ENCODE data around the gene LCT.
"Not testable (repeated sequence)": the region's sequence is repeated elsewhere in the genome, so short reads cannot be mapped to it uniquely, and the experiment has no call there.

The LCT gene

GRCh38 chr2:135836596-135837270, at the start of gene LCT:
TSS of gene LCT (minus strand) at chr2:135837184. CDS start at chr2:135837169, 15 bp downstream.
- H3K36me3 ChIP-seq (ENCODE audit: insufficient read depth, low read depth, low read length), result peaks cover 20% of the 10 kb centered on the region
- H3K9me3 ChIP-seq (ENCODE audit: insufficient read depth, low read depth, low read length), result no peaks in the 10 kb centered on the region
- no peak within 1 kb of the TSS for H3K4me3 ChIP-seq (ENCODE audit: low read length)
- no peak within 1 kb of the TSS for H3K27ac ChIP-seq (ENCODE audit: low read length)
- H3K4me1 ChIP-seq (ENCODE audit: insufficient read depth, low read length), result no peaks in the 10 kb centered on the region
- no peak within 1 kb of the TSS for H3K9ac ChIP-seq (ENCODE audit: low read depth, low read length)
- no peaks in the 10 kb centered on the region for H3K27me3 ChIP-seq (ENCODE audit: insufficient read depth, low read length)

GRCh38 chr2:135885709-135886108, 48.7 kb upstream of the LCT start:
- Histone ChIP-seq H3K27me3 (ENCODE audit: insufficient read depth, low read length) (no peaks in the 10 kb centered on the region), H3K27ac (ENCODE audit: low read length) (no peak overlapping the region), H3K4me3 (ENCODE audit: low read length) (no peak overlapping the region), H3K9me3 (ENCODE audit: insufficient read depth, low read depth, low read length) (peaks cover 6% of the 10 kb centered on the region; the same call in 1 of the 2 replicates), H3K4me1 (ENCODE audit: insufficient read depth, low read length) (no peaks in the 10 kb centered on the region), H3K9ac (ENCODE audit: low read depth, low read length) (no peak overlapping the region), H3K36me3 (ENCODE audit: insufficient read depth, low read depth, low read length) (no peaks in the 10 kb centered on the region)

- H3K36me3 ChIP-seq (ENCODE audit: insufficient read depth, low read depth, low read length), result no peaks in the 10 kb centered on the region
- no peak overlapping the region for H3K9ac ChIP-seq (ENCODE audit: low read depth, low read length)
- H3K27ac ChIP-seq (ENCODE audit: low read length), result no peak overlapping the region
These were observed 45.4 kb upstream of the LCT start for GRCh38 chr2:135882415-135882814.

DNA sequence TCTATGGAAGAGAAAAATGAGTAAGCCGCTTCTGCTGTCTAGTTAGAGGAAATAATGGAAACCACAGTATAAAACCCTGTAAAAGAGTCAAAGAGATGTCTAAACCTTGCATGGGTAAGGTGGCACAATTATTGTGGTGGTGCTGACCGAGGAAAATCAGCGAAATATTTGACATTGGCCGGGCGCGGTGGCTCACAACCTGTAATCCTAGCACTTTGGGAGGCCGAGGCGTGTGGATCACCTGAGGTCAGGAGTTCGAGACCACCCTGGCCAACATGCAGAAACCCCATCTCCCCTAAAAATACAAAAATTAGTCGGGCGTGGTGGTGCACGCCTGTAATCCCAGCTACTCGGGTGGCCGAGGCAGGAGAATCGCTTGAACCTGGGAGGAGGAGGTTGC, 39.8 kb upstream of the LCT start:
- H3K27me3 ChIP-seq (ENCODE audit: insufficient read depth, low read length); H3K9me3 ChIP-seq (ENCODE audit: insufficient read depth, low read depth, low read length); H3K27ac ChIP-seq (ENCODE audit: low read length); H3K4me1 ChIP-seq (ENCODE audit: insufficient read depth, low read length): not testable (repeated sequence)
- H3K4me3 ChIP-seq (ENCODE audit: low read length), result peak overlapping the region; percentile 71
- peak overlapping the region; percentile 91; the same call in 1 of the 2 replicates for H3K9ac ChIP-seq (ENCODE audit: low read depth, low read length)
- peaks cover 24% of the 10 kb centered on the region for H3K36me3 ChIP-seq (ENCODE audit: insufficient read depth, low read depth, low read length)

More at GRCh38 chr2:135882415-135882814, 45.4 kb upstream of the LCT start:
- no peaks in the 10 kb centered on the region for H3K27me3 ChIP-seq (ENCODE audit: insufficient read depth, low read length)
- H3K9me3 ChIP-seq (ENCODE audit: insufficient read depth, low read depth, low read length), result no peaks in the 10 kb centered on the region
- no peak overlapping the region for H3K4me3 ChIP-seq (ENCODE audit: low read length)
- no peaks in the 10 kb centered on the region for H3K4me1 ChIP-seq (ENCODE audit: insufficient read depth, low read length)

- H3K27ac ChIP-seq (ENCODE audit: low read length), result no peak within 1 kb of the TSS
- H3K27me3 ChIP-seq (ENCODE audit: insufficient read depth, low read length), result no peaks in the 10 kb centered on the region
These were observed 39.2 kb upstream of the LCT start, which contains the start of gene MCM6 for GRCh38 chr2:135876066-135876711. TSS of gene MCM6 (minus strand) at chr2:135876443. CDS start at chr2:135876365, 78 bp downstream.

DNA sequence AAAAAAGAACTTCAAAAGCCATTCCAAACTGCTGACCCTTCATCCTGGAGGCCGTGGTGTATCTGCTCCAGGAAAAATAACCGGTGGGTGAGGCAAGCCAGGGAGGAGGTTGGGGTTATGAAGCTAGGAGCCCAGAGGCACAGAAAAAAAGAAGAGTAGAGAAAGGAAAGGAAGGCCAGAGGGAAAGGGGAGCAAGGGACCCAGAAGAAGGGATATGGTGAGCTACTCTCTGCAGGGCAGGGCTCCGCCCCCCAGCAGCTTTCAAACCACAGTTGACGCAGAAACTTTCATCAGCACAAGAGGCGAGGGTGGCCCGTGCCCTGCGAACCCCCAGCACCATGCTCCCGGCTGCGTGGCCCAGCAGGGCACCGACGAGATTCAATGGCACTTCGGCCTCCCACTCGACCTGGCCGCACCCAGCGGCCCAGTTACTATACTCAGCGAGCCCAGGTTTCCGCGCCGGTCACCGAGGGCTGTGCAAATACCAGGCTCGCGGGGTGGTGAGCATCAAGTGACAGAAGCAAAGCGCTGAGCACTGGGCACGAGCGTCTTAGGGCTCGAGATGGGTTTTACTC, 38.6 kb upstream of the LCT start:
- no peaks in the 10 kb centered on the region; the same call in 1 of the 2 replicates for H3K4me1 ChIP-seq (ENCODE audit: insufficient read depth, low read length)

More at GRCh38 chr2:135876066-135876711, 39.2 kb upstream of the LCT start, which contains the start of gene MCM6:
- Histone ChIP-seq H3K9ac (ENCODE audit: low read depth, low read length) (peak within 1 kb of the TSS; percentile 91), H3K4me1 (ENCODE audit: insufficient read depth, low read length) (no peaks in the 10 kb centered on the region; the same call in 1 of the 2 replicates), H3K4me3 (ENCODE audit: low read length) (peak within 1 kb of the TSS; percentile 71), H3K9me3 (ENCODE audit: insufficient read depth, low read depth, low read length) (no peaks in the 10 kb centered on the region), H3K36me3 (ENCODE audit: insufficient read depth, low read depth, low read length) (peaks cover 30% of the 10 kb centered on the region)

GRCh38 chr2:135874777-135875365, 37.9 kb upstream of the LCT start:
- Histone ChIP-seq H3K27me3 (ENCODE audit: insufficient read depth, low read length) (no peaks in the 10 kb centered on the region), H3K36me3 (ENCODE audit: insufficient read depth, low read depth, low read length) (peaks cover 43% of the 10 kb centered on the region), H3K9ac (ENCODE audit: low read depth, low read length) (peak overlapping the region; percentile 91; the same call in 1 of the 2 replicates), H3K27ac (ENCODE audit: low read length) (no peak overlapping the region), H3K4me1 (ENCODE audit: insufficient read depth, low read length) (no peaks in the 10 kb centered on the region; the same call in 1 of the 2 replicates), H3K4me3 (ENCODE audit: low read length) (peak overlapping the region; percentile 71), H3K9me3 (ENCODE audit: insufficient read depth, low read depth, low read length) (no peaks in the 10 kb centered on the region)

More for the DNA sequence above, 38.6 kb upstream of the LCT start:
- Histone ChIP-seq H3K9ac (ENCODE audit: low read depth, low read length) (peak overlapping the region; percentile 91), H3K27ac (ENCODE audit: low read length) (no peak overlapping the region), H3K36me3 (ENCODE audit: insufficient read depth, low read depth, low read length) (peaks cover 36% of the 10 kb centered on the region), H3K9me3 (ENCODE audit: insufficient read depth, low read depth, low read length) (no peaks in the 10 kb centered on the region), H3K4me3 (ENCODE audit: low read length) (peak overlapping the region; percentile 71), H3K27me3 (ENCODE audit: insufficient read depth, low read length) (no peaks in the 10 kb centered on the region)

- H3K27ac ChIP-seq (ENCODE audit: low read length), result no peak overlapping the region
- H3K36me3 ChIP-seq (ENCODE audit: insufficient read depth, low read depth, low read length), result peaks cover 86% of the 10 kb centered on the region
- no peak overlapping the region for H3K4me3 ChIP-seq (ENCODE audit: low read length)
- no peaks in the 10 kb centered on the region; the same call in 1 of the 2 replicates for H3K4me1 ChIP-seq (ENCODE audit: insufficient read depth, low read length)
- H3K9me3 ChIP-seq (ENCODE audit: insufficient read depth, low read depth, low read length), result no peaks in the 10 kb centered on the region
- no peak overlapping the region for H3K9ac ChIP-seq (ENCODE audit: low read depth, low read length)
- H3K27me3 ChIP-seq (ENCODE audit: insufficient read depth, low read length), result no peaks in the 10 kb centered on the region
These were observed 33.6 kb upstream of the LCT start for GRCh38 chr2:135870571-135870970.

DNA sequence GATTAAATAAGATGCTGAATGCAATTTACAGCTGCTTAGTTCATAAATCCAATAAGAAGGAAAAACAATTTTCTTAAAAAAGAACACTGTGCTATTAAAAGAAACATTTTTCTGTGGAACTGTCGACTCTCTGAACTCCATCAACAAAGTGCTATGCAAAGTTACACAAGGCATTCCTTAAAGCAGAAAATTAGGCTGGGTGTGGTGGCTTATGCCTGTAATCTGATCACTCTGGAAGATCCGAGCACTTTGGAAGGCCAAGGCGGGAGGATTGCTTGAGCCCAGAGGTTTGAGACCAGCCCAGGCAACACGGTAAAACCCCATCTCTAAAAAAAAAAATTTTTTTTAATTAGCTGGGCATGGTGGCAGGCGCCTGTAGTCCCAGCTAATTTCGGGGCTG, 26.2 kb upstream of the LCT start:
- peaks cover 94% of the 10 kb centered on the region for H3K36me3 ChIP-seq (ENCODE audit: insufficient read depth, low read depth, low read length)
- no peaks in the 10 kb centered on the region for H3K9me3 ChIP-seq (ENCODE audit: insufficient read depth, low read depth, low read length)
- no peaks in the 10 kb centered on the region for H3K4me1 ChIP-seq (ENCODE audit: insufficient read depth, low read length)
- H3K27ac ChIP-seq (ENCODE audit: low read length), result no peak overlapping the region
- no peaks in the 10 kb centered on the region for H3K27me3 ChIP-seq (ENCODE audit: insufficient read depth, low read length)
- H3K4me3 ChIP-seq (ENCODE audit: low read length), result no peak overlapping the region
- no peak overlapping the region for H3K9ac ChIP-seq (ENCODE audit: low read depth, low read length)

DNA sequence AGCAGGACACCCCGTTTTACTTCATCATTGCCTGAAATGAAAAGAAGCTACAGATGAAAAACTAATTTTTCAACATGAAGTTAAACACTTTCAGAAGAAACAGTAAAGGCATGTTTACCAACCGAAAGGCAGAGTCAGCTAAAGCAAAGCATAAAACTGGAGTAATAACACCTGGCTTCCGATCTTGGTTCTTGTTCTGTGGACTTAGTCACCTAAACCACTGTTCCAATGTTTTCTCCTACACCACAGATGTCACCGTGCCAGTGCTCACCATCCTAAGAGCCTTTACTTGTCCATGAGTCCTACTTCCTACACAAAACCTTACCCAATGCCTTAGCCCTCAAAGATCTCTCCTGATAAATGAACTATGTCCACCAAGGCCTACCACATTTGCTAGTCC, 25.7 kb upstream of the LCT start:
- no peak overlapping the region for H3K27ac ChIP-seq (ENCODE audit: low read length)
- H3K4me3 ChIP-seq (ENCODE audit: low read length), result no peak overlapping the region
- no peak overlapping the region for H3K9ac ChIP-seq (ENCODE audit: low read depth, low read length)
- H3K36me3 ChIP-seq (ENCODE audit: insufficient read depth, low read depth, low read length), result peaks cover 94% of the 10 kb centered on the region
- no peaks in the 10 kb centered on the region for H3K9me3 ChIP-seq (ENCODE audit: insufficient read depth, low read depth, low read length)
- no peaks in the 10 kb centered on the region for H3K27me3 ChIP-seq (ENCODE audit: insufficient read depth, low read length)
- no peaks in the 10 kb centered on the region for H3K4me1 ChIP-seq (ENCODE audit: insufficient read depth, low read length)

- Histone ChIP-seq H3K4me1 (ENCODE audit: insufficient read depth, low read length) (no peaks in the 10 kb centered on the region), H3K9ac (ENCODE audit: low read depth, low read length) (no peak overlapping the region), H3K27me3 (ENCODE audit: insufficient read depth, low read length) (no peaks in the 10 kb centered on the region), H3K36me3 (ENCODE audit: insufficient read depth, low read depth, low read length) (peaks cover 95% of the 10 kb centered on the region), H3K27ac (ENCODE audit: low read length) (no peak overlapping the region), H3K4me3 (ENCODE audit: low read length) (no peak overlapping the region), H3K9me3 (ENCODE audit: insufficient read depth, low read depth, low read length) (no peaks in the 10 kb centered on the region)
These were observed 16.4 kb upstream of the LCT start for GRCh38 chr2:135853401-135853800.

Data from iPS-20b (cell line).